ENCODE results near the gene FGD3. TPM values are rescaled to one million over a fixed set of nuclear protein-coding genes. Genes with fewer than 3 reads are reported as not detected.
A peak's percentile ranks its signal among the peaks of the same experiment; 100 is the strongest.

The FGD3 gene
- total RNA-seq, 4 donors from 2014 or later, result 1.7 to 4.2 (median 3.3) TPM

DNA sequence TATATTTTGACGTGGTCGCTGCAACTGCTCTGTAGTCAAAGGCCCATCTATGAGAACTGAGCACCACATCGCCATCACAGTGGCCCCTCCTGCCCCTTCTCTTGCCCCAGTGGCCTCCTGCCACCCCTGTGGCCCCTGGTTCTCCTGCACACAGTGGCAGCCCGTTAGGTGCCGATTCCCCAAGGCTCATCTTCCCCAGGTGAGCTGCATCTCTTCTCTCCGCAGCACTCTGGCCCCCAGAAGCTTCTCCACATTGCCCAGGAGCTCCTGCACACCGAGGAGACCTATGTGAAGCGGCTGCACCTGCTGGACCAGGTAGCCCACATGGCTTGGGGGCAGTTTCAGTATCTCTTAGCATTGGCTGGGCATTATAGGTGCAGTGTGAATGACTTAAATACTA lies 55.4 kb downstream of the FGD3 start:
- TF ChIP-seq EP300 (IDR thresholded peaks at IDR 0.05) (no peak), POLR2AphosphoS5 (IDR thresholded peaks at IDR 0.05) (no peak), CTCF (IDR thresholded peaks at IDR 0.05) (no peak), POLR2A (IDR thresholded peaks at IDR 0.05) (no peak)
- Histone ChIP-seq H3K36me3 (no peaks in the 10 kb centered on the region), H3K4me1 (peaks cover 0 to 10% (median 4%) of the 10 kb centered on the region in 3 donors), H3K4me3 (no peak overlapping the region), H3K27me3 (no peaks in the 10 kb centered on the region), H3K9me3 (peaks cover 0 to 14% (median 0%) of the 10 kb centered on the region in 3 donors), H3K27ac (no peak overlapping the region)
- 86 to 93% methylated on average over 3 to 5 of the region's 8 CpGs for WGBS, 2 donors (ENCODE audit: low coverage in 1 of 2)
- no peak for ATAC-seq

DNA sequence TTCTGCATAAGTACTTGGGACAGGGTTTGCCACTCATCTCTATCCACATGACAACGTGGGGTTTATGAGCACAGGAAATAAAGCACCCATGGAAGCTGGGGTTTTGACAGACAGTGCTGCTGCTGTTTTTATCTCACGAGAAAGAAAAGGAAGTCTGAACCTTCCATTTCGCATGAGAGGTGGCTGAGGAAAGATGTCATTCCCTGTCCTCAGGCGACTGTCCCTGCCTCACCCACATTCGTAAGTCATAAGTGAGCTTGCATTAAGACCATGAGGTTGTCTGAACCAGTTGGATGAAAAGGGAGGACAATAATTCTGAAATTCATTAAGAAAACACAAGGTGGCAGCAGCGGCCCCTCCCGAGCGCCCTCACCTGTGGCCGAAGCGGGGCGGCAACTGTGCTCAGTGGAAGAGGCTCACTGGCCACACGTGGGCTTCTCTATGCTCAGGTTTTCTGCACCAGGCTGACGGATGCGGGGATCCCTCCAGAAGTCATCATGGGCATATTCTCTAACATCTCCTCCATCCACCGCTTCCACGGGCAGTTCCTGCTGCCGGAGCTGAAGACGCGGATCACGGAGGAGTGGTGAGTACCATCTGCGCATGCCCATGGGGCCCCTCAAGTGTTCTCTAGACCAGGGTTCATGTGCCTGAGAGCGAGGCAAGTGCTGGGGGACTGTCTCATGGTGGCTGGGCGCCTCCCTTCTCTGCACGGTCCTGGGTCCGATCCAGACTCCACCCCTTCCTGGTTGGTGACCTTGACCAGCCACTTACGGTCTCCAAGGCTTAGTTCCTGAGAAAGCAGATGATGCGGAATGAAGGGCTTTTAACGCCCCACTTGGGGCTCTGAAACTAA lies 56.5 kb downstream of the FGD3 start:
- H3K4me1 ChIP-seq, result peaks cover 0 to 10% (median 4%) of the 10 kb centered on the region in 3 donors
- ATAC-seq, result peak; percentile 48
- H3K4me3 ChIP-seq, result peak overlapping the region in 1 of 2 donors; percentile 24
- no peaks in the 10 kb centered on the region for H3K36me3 ChIP-seq
- peaks cover 0 to 9% (median 0%) of the 10 kb centered on the region in 3 donors for H3K9me3 ChIP-seq
- peak in 3 of 4 experiments; percentile 59 to 75 (median 59) for TF ChIP-seq CTCF (IDR thresholded peaks at IDR 0.05)
- no peak for TF ChIP-seq EP300 (IDR thresholded peaks at IDR 0.05)
- H3K27ac ChIP-seq, result no peak overlapping the region
- 17 to 36% methylated on average over 8 to 12 of the region's 28 CpGs for WGBS, 2 donors (ENCODE audit: low coverage in 1 of 2)
- no peaks in the 10 kb centered on the region for H3K27me3 ChIP-seq

- ATAC-seq, result no peak
- peaks cover 0 to 10% (median 4%) of the 10 kb centered on the region in 3 donors for H3K4me1 ChIP-seq
- H3K27ac ChIP-seq, result no peak overlapping the region
- no peak overlapping the region for H3K4me3 ChIP-seq
- no peaks in the 10 kb centered on the region for H3K36me3 ChIP-seq
- no peaks in the 10 kb centered on the region for H3K27me3 ChIP-seq
- 85 to 87% methylated on average over 4 to 8 of the region's 9 CpGs for WGBS, 2 donors (ENCODE audit: low coverage in 1 of 2)
- H3K9me3 ChIP-seq, result peaks cover 0 to 2% (median 0%) of the 10 kb centered on the region in 3 donors
- TF ChIP-seq POLR2A (IDR thresholded peaks at IDR 0.05) (no peak), EP300 (IDR thresholded peaks at IDR 0.05) (no peak), POLR2AphosphoS5 (IDR thresholded peaks at IDR 0.05) (no peak), CTCF (IDR thresholded peaks at IDR 0.05) (no peak)
Observed at GRCh38 chr9:93004561-93004960, 57.2 kb downstream of the FGD3 start.

- ATAC-seq, result no peak
- Histone ChIP-seq H3K36me3 (no peaks in the 10 kb centered on the region), H3K9me3 (no peaks in the 10 kb centered on the region), H3K27ac (no peak overlapping the region), H3K4me1 (peaks cover 0 to 10% (median 4%) of the 10 kb centered on the region in 3 donors), H3K4me3 (no peak overlapping the region), H3K27me3 (no peaks in the 10 kb centered on the region)
- TF ChIP-seq POLR2A (IDR thresholded peaks at IDR 0.05) (no peak), CTCF (IDR thresholded peaks at IDR 0.05) (no peak), POLR2AphosphoS5 (IDR thresholded peaks at IDR 0.05) (no peak)
- WGBS, 2 donors (ENCODE audit: low coverage in 1 of 2), result 87% methylated on average over 12 of the region's 12 CpGs; no CpG with 5 or more reads in 1 of the 2 donors
Observed at GRCh38 chr9:93005876-93006275, 58.6 kb downstream of the FGD3 start.
